ENCODE results near the gene ST6GALNAC2.

The ST6GALNAC2 gene

GRCh38 chr17:76544546-76545365 lies 40.9 kb downstream of the ST6GALNAC2 start:
- in situ Hi-C loops (cut with MboI; ENCODE audit: low pct_unique_long_range_greater_than_20kb, low sequenced_read_pairs, unreplicated experiment) = no loop called here
- DNase-seq (ENCODE audit: low spot score) = no peak
- TF ChIP-seq CTCF (IDR thresholded peaks at IDR 0.05; ENCODE audit: extremely low read depth, insufficient read depth, missing control alignments) = no peak

- TF ChIP-seq CTCF (IDR thresholded peaks at IDR 0.05; ENCODE audit: extremely low read depth, insufficient read depth, missing control alignments) = no peak
- in situ Hi-C loops (cut with MboI; ENCODE audit: low pct_unique_long_range_greater_than_20kb, low sequenced_read_pairs, unreplicated experiment) = no loop called here
- DNase-seq (ENCODE audit: low spot score) = no peak
These were observed 41.7 kb downstream of the ST6GALNAC2 start for GRCh38 chr17:76543826-76544545.

- DNase-seq (ENCODE audit: low spot score) = no peak
- in situ Hi-C loops (cut with MboI; ENCODE audit: low pct_unique_long_range_greater_than_20kb, low sequenced_read_pairs, unreplicated experiment) = no loop called here
- no peak for TF ChIP-seq CTCF (IDR thresholded peaks at IDR 0.05; ENCODE audit: extremely low read depth, insufficient read depth, missing control alignments)
These were observed 42.2 kb downstream of the ST6GALNAC2 start for GRCh38 chr17:76543482-76543825.

- in situ Hi-C loops (cut with MboI; ENCODE audit: low pct_unique_long_range_greater_than_20kb, low sequenced_read_pairs, unreplicated experiment) = no loop called here
- no peak for TF ChIP-seq CTCF (IDR thresholded peaks at IDR 0.05; ENCODE audit: extremely low read depth, insufficient read depth, missing control alignments)
- DNase-seq (ENCODE audit: low spot score) = no peak
These were observed 42.7 kb downstream of the ST6GALNAC2 start for GRCh38 chr17:76542984-76543383.

- no peak for TF ChIP-seq CTCF (IDR thresholded peaks at IDR 0.05; ENCODE audit: extremely low read depth, insufficient read depth, missing control alignments)
- DNase-seq (ENCODE audit: low spot score) = no peak
- in situ Hi-C loops (cut with MboI; ENCODE audit: low pct_unique_long_range_greater_than_20kb, low sequenced_read_pairs, unreplicated experiment) = no loop called here
These were observed 43.1 kb downstream of the ST6GALNAC2 start for GRCh38 chr17:76542566-76542971.

- in situ Hi-C loops (cut with MboI; ENCODE audit: low pct_unique_long_range_greater_than_20kb, low sequenced_read_pairs, unreplicated experiment) = no loop called here
- TF ChIP-seq CTCF (IDR thresholded peaks at IDR 0.05; ENCODE audit: extremely low read depth, insufficient read depth, missing control alignments) = no peak
- no peak for DNase-seq (ENCODE audit: low spot score)
These were observed 43.8 kb downstream of the ST6GALNAC2 start for GRCh38 chr17:76541739-76542454.
